GM12873 (cell line): ENCODE data around the gene BCL2L12.

Experiments
- CTCF ChIP-seq: IDR thresholded peaks from 2 replicates; pipeline ENCODE4 v1.5.1; 2012; ENCODE audit warnings: low read depth, mild to moderate bottlenecking, moderate library complexity, low read length, control low read depth; ENCODE audit not compliant: insufficient read depth; ENCODE audit errors: missing control alignments

Gene BCL2L12, protein sequence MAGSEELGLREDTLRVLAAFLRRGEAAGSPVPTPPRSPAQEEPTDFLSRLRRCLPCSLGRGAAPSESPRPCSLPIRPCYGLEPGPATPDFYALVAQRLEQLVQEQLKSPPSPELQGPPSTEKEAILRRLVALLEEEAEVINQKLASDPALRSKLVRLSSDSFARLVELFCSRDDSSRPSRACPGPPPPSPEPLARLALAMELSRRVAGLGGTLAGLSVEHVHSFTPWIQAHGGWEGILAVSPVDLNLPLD

GRCh38 chr19:49665351-49666119 is at the start of gene BCL2L12, which contains the start of gene IRF3:
BCL2L12 (plus strand) TSS chr19:49665933; CDS start chr19:49666693, 760 bp downstream.
IRF3 (minus strand) TSS chr19:49665857; CDS start chr19:49664838, 1,019 bp downstream.
- no peak for TF ChIP-seq CTCF

DNA sequence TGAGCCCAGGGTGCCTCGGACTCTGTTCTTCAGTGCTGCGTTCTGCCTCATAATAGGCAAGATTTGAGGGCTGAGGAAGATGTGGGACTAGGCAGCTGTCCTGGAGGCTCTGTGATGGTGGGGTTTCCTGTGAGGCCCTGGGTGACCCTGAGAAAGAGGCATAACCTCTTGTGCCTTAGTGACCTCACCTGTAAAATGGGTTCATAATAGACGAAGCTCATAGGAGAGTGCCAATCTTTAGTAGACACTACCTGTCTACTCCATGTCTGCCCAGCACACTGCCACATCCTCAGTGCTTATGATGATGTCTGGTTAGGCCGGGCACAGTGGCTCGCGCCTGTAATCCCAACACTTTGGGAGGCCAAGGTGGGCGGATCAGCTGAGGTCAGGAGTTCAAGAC is 49.2 kb upstream of the BCL2L12 start:
- no peak for TF ChIP-seq CTCF

GRCh38 chr19:49616945-49617344 is 48.8 kb upstream of the BCL2L12 start:
- TF ChIP-seq CTCF: no peak

DNA sequence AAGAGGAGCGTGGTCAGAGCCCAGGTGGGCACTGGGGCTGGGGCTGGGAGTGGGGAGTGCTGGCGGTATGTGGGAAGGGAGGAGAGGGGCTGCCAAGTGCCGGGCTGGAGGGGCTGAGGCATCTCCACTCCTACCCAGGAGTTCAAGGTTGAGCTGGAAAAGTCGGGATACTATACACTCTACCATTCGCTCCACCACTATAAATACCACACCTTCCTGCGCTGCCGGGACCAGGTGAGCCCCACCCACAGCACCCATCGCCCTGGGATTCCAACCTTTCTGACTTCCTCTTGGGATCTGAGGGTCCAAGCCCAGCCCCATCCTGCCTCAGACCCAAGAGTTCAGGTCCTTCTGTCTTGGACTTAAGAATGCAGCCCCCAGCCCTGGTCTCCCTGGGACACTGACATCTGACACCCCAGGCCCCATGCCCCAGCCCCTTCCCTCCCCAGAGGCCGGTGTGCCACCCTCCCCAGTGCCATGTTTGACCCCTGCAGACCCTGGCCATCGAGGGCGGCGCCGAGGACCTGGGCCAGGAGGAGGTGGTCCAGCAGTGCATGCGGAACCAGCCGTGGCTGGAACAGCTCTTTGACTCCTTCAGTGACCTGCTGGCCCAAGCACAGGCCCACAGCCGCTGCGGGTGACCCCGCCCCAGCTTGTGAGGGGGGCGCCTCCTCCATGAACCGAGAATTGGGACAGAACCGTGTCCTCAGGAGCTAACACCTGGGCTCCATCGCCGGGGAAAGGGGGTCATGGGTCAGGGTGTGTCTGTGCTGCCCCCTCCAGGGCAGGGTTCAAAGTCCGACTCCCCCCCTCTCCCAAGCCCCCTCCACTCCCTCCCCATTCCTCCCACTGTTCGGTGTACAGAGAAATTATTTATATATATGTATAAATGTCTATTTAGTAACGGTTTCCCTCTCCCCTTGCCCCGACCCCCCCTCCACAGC is 40.5 kb upstream of the BCL2L12 start:
- TF ChIP-seq CTCF: no peak

DNA sequence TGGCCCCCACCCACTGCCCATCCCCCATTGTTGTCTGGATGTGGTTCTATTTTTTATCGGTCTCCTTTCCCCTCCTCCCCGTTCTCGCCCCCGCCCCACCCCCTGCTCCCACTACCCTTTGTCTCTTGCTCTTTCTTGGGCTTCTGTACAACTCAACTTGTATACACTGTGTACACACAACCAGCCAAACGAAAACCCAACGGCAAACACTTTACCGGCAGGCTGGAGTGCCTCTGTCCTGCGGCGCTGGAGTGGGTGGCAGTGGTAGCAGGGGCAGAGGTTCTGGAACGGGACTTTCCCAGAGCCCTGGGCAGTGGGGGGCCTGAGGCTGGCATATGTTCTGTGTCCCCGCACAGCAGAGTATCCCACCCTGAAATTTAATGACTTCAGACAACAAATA is 39.5 kb upstream of the BCL2L12 start:
- TF ChIP-seq CTCF: no peak

GRCh38 chr19:49629659-49630058 is 36.1 kb upstream of the BCL2L12 start:
- no peak for TF ChIP-seq CTCF
